GM12878 (cell line): ENCODE data around the gene NHSL1. TPM values are rescaled to one million over a fixed set of nuclear protein-coding genes. Genes with fewer than 3 reads are reported as not detected.

Experiments
- ATAC-seq: fragments of 200-7000 bp; cut with Tn5 transposase; 3 replicates; pipeline ENCODE4 v1.9.1; 2020; ENCODE audit warnings: mild to moderate bottlenecking, moderate library complexity
- BruUV-seq: library from RNA; stranded (reverse); fragments of 400-500 nt; replicated peaks from 2 replicates; lab custom pipeline; 2021; lab: Mats Ljungman, UMichigan
- CTCF ChIA-PET: fragments of 300-600 bp; sonication (Branson Sonifier 250); formaldehyde crosslinking; extraction: SDS; loops from one replicate; lab custom pipeline; 2021; ENCODE audit warnings: inconsistent platforms; lab: Yijun Ruan, JAX
- POLR2A ChIA-PET: fragments of 350-600 bp; formaldehyde crosslinking; extraction: SDS; loops from one replicate; lab custom pipeline; 2021; ENCODE audit warnings: inconsistent platforms; lab: Charles Lee
- RAD21 ChIA-PET: fragments of 300-600 bp; sonication (Branson Sonifier 250); formaldehyde crosslinking; loops from one replicate; lab custom pipeline; 2023; ENCODE audit warnings: antibody characterized with exemption; ENCODE audit not compliant: unreplicated experiment; lab: Charles Lee
- SMC1A ChIA-PET: fragments of 300-600 bp; sonication (Branson Sonifier 250); formaldehyde crosslinking; loops from one replicate; lab custom pipeline; 2023; ENCODE audit not compliant: unreplicated experiment, uncharacterized antibody; lab: Charles Lee
- DNase-seq: peaks from one replicate; pipeline ENCODE4 v3.0.0-alpha.2; 2011; ENCODE audit warnings: low read depth, low spot score
- FAIRE-seq: peaks from 3 replicates; lab custom pipeline; 2011; peaks lifted over from hg19 to GRCh38; lab: Jason Lieb, UNC
- H2AFZ ChIP-seq: 2 replicates; pipeline ENCODE4 v1.6.0; 2011; ENCODE audit warnings: low read depth, low read length, control low read depth; ENCODE audit not compliant: control insufficient read depth
- H3K27ac ChIP-seq: 2 replicates; pipeline ENCODE4 v1.5.1; 2011; ENCODE audit warnings: control low read depth; ENCODE audit not compliant: control insufficient read depth, insufficient read depth
- H3K27me3 ChIP-seq, 2 experiments: replicated peaks in 1 of 2; 2 replicates each; pipeline versions ENCODE4 v1.6.0 to v1.6.1; 2011; ENCODE audit warnings: low read length in 1 of 2; ENCODE audit not compliant: control insufficient read depth in 2 of 2, insufficient read depth in 2 of 2
- H3K36me3 ChIP-seq, 2 experiments: 2 replicates each; pipeline ENCODE4 v1.5.1; 2011; ENCODE audit warnings: low read length in 1 of 2; ENCODE audit not compliant: control insufficient read depth in 2 of 2, insufficient read depth in 2 of 2
- H3K4me1 ChIP-seq: 2 replicates; pipeline ENCODE4 v1.6.1; 2011; ENCODE audit warnings: mild to moderate bottlenecking, low read length, moderate library complexity, mixed read lengths; ENCODE audit not compliant: control insufficient read depth, insufficient read depth
- H3K4me2 ChIP-seq: 2 replicates; pipeline ENCODE4 v1.6.0; 2011; ENCODE audit warnings: control low read depth; ENCODE audit not compliant: control insufficient read depth, insufficient read depth
- H3K4me3 ChIP-seq: fragments of 200-600 bp; sonication (generic); 2 replicates; pipeline ENCODE4 v1.5.1; 2016
- H3K79me2 ChIP-seq: 2 replicates; pipeline ENCODE4 v1.6.0; 2011; ENCODE audit warnings: low read length; ENCODE audit not compliant: control insufficient read depth, insufficient read depth
- H3K9ac ChIP-seq: 2 replicates; pipeline ENCODE4 v1.8.0; 2011; ENCODE audit warnings: low read length, control low read depth, mixed read lengths; ENCODE audit not compliant: control insufficient read depth, insufficient read depth
- H3K9me3 ChIP-seq: replicated peaks from 3 replicates; pipeline ENCODE4 v1.5.1; 2011; ENCODE audit warnings: mild to moderate bottlenecking, low read length; ENCODE audit not compliant: control insufficient read depth, insufficient read depth
- H4K20me1 ChIP-seq: 2 replicates; pipeline ENCODE4 v1.6.0; 2011; ENCODE audit not compliant: control insufficient read depth, insufficient read depth
- ASH2L ChIP-seq: fragments of 300-600, 200-600 bp; sonication (generic); IDR thresholded peaks from 2 replicates; pipeline ENCODE4 v1.6.1; 2017; ENCODE audit warnings: low read depth, mild to moderate bottlenecking, borderline replicate concordance
- CBFB ChIP-seq: IDR thresholded peaks from 2 replicates; pipeline ENCODE4 v1.6.1; 2016; ENCODE audit warnings: antibody characterized with exemption, low read depth
- CHD2 ChIP-seq: IDR thresholded peaks from 2 replicates; pipeline ENCODE4 v1.6.1; 2011; ENCODE audit warnings: low read depth, low read length, improper control_type of control experiment, borderline replicate concordance
- EP300 ChIP-seq, 2 experiments: fragments of 150-350 bp in 1 of 2; IDR thresholded peaks; 2 replicates each; pipeline ENCODE4 v1.6.1; 2011 to 2012; ENCODE audit warnings: low read depth in 2 of 2, low read length in 2 of 2, borderline replicate concordance in 1 of 2, improper control_type of control experiment in 1 of 2, inconsistent platforms in 1 of 2; ENCODE audit not compliant: control insufficient read depth in 1 of 2
- HDAC2 ChIP-seq: fragments of 200-600 bp; sonication (generic); IDR thresholded peaks from 2 replicates; pipeline ENCODE4 v1.6.1; 2017
- IKZF1 ChIP-seq: fragments of 450-650 bp; conservative IDR thresholded peaks from 2 replicates; pipeline ENCODE4 v1.6.1; 2017; ENCODE audit warnings: antibody characterized with exemption, mild to moderate bottlenecking
- MEF2B ChIP-seq: fragments of 450-650 bp; IDR thresholded peaks from 2 replicates; pipeline ENCODE4 v1.6.1; 2018; ENCODE audit warnings: mild to moderate bottlenecking, moderate library complexity; ENCODE audit not compliant: partially characterized antibody, poor library complexity, severe bottlenecking
- PBX3 ChIP-seq: IDR thresholded peaks from 2 replicates; pipeline ENCODE4 v1.6.1; 2011; ENCODE audit warnings: mild to moderate bottlenecking, low read depth, low read length, moderate library complexity; ENCODE audit not compliant: insufficient replicate concordance
- PKNOX1 ChIP-seq: fragments of 450-650 bp; IDR thresholded peaks from 2 replicates; pipeline ENCODE4 v1.6.1; 2016; ENCODE audit warnings: mild to moderate bottlenecking
- PRDM15 ChIP-seq: fragments of 450-650 bp; formaldehyde crosslinking; IDR thresholded peaks from 2 replicates; pipeline ENCODE4 v1.4.0; 2020; ENCODE audit warnings: mild to moderate bottlenecking, moderate library complexity
- ZBTB11 ChIP-seq: fragments of 450-650 bp; formaldehyde crosslinking; IDR thresholded peaks from 2 replicates; pipeline ENCODE4 v1.5.0; 2022; ENCODE audit warnings: mild to moderate bottlenecking, missing genetic modification characterization
- ZNF384 ChIP-seq: IDR thresholded peaks from 2 replicates; pipeline ENCODE4 v1.6.1; 2012; ENCODE audit warnings: low read depth, mild to moderate bottlenecking, low read length, improper control_type of control experiment, borderline replicate concordance
- ZNF622 ChIP-seq: fragments of 450-650 bp; IDR thresholded peaks from 2 replicates; pipeline ENCODE4 v1.6.1; 2017; ENCODE audit warnings: mild to moderate bottlenecking, inconsistent platforms
- WGBS: methylation state at CpG from one replicate; pipeline ENCODE4 v1.1.6; 2016; ENCODE audit warnings: low lambda C conversion rate; ENCODE audit not compliant: insufficient replicate concordance, insufficient coverage; ENCODE audit errors: missing lambda C conversion rate; 5-methylcytosine and 5-hydroxymethylcytosine counted together
- in situ Hi-C: fragments of 300-500 bp; cut with MboI; formaldehyde crosslinking; loops from 9 replicates; pipeline ENCODE4 v1.14.3; 2018; ENCODE audit warnings: mixed read lengths
- intact Hi-C: fragments of 100-400 bp; cut with micrococcal nuclease; formaldehyde crosslinking; loops from one replicate; pipeline ENCODE4 v1.14.2; 2022; ENCODE audit not compliant: unreplicated experiment
- polyA plus RNA-seq, 11 experiments: library from polyadenylated mRNA; depleted of rRNA in 4 of 11; unstranded in 6 of 11; stranded (reverse) in 5 of 11; fragments of >200 nt; fragmentation: Nextera tagmentation in 4 of 11; fragmentation: Illumina TruSeq in 1 of 11; extraction: Ambion mirVana in 4 of 11; extraction: Trizol in 1 of 11; gene quantifications; 1 replicate in 1 of 11; 2 replicates in 10 of 11; pipeline versions ENCODE4 v1.2.1 to v1.2.3, GENCODE V29; 2011 to 2016; ENCODE audit warnings: inconsistent platforms in 2 of 11, missing spikeins in 2 of 11, low read depth in 1 of 11
- total RNA-seq, 4 experiments: library from RNA; depleted of rRNA in 3 of 4; stranded (reverse); fragments of >200 nt in 3 of 4; fragmentation: Illumina TruSeq in 1 of 4; extraction: Trizol in 1 of 4; gene quantifications; 2 replicates each; pipeline versions ENCODE4 v1.2.1 to v1.2.3, GENCODE V29; 2013 to 2021

NHSL1 gene
- total and polyA plus RNA-seq, 10 of the 15 experiments (the other 5 are each of a cell fraction or from before 2014, with no cell fraction given) = 0.26 to 14.1 (median 0.90) TPM

- FAIRE-seq (no peak), DNase-seq (no peak), ATAC-seq (no peak)
- Histone ChIP-seq H3K27me3 (peaks cover 0 to 2% of the 10 kb centered on the region in 2 experiments; a peak in 2 of 4 replicates), H3K9me3 (no peaks in the 10 kb centered on the region), H3K36me3 (no peaks in the 10 kb centered on the region), H2AFZ (no peak overlapping the region), H3K4me2 (no peak overlapping the region), H4K20me1 (no peaks in the 10 kb centered on the region), H3K9ac (no peak overlapping the region), H3K4me1 (no peaks in the 10 kb centered on the region), H3K4me3 (no peak overlapping the region), H3K79me2 (no peaks in the 10 kb centered on the region), H3K27ac (no peak overlapping the region)
- WGBS = 67% methylated on average over 7 of the region's 8 CpGs
- CTCF ChIA-PET = no interaction called here
- POLR2A ChIA-PET = no interaction called here
- SMC1A ChIA-PET = interaction anchor here (0.6 to 2.1 kb wide), 2 partner anchors 12 to 77 kb away, joined by 3 to 6 read pairs; no protein-coding TSS in a partner anchor
- no TSS peak for BruUV-seq
- RAD21 ChIA-PET = no interaction called here
- in situ Hi-C loops (no loop called here), intact Hi-C loops (no loop called here)
- TF ChIP-seq ZNF622 (no peak), ZNF384 (no peak), CHD2 (no peak), PBX3 (no peak), EP300 (IDR thresholded peaks at IDR 0.05; ENCODE audit: borderline replicate concordance in 1 of 2, control insufficient read depth in 1 of 2, low read depth in 2 of 2, low read length in 2 of 2) (no peak), PRDM15 (CRISPR knock-in tag) (no peak), CBFB (no peak), ZBTB11 (CRISPR knock-in tag) (no peak), MEF2B (no peak), PKNOX1 (no peak), IKZF1 (no peak), ASH2L (no peak), HDAC2 (no peak)
Measured at GRCh38 chr6:138382498-138383265, 116.6 kb downstream of the NHSL1 start.
